GM12873 (cell line): ENCODE data around the gene HHAT.
A peak's percentile ranks its signal among the peaks of the same experiment; 100 is the strongest.

Experiments used
- CTCF ChIP-seq: IDR thresholded peaks from 2 replicates; pipeline ENCODE4 v1.5.1; 2012; ENCODE audit warnings: low read depth, mild to moderate bottlenecking, moderate library complexity, low read length, control low read depth; ENCODE audit not compliant: insufficient read depth; ENCODE audit errors: missing control alignments

HHAT gene

GRCh38 chr1:210441028-210441427, 112.3 kb downstream of the HHAT start:
- no peak for TF ChIP-seq CTCF

DNA sequence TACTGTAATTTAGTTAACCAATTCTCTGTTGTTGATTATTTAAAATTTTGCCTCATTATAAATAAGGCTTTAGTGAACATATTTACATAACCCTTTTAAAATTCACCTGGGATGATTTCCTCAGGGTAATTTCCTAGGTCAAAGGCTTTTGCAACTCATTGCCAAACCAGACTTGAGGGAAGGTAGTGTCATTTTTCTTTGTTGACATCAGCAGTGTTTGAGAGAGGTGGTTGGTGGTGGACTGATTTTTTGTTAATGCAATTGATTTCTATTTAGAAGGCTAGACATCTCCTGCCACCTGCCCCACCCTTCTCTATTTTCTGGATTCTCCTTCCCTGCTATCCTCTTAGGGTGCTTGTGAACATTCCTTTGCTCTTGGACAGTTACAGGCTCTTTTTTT, 116.8 kb downstream of the HHAT start:
- no peak for TF ChIP-seq CTCF

GRCh38 chr1:210445931-210446330, 117.2 kb downstream of the HHAT start:
- TF ChIP-seq CTCF, result no peak

- no peak for TF ChIP-seq CTCF
Observed at GRCh38 chr1:210446479-210446878, 117.8 kb downstream of the HHAT start.

DNA sequence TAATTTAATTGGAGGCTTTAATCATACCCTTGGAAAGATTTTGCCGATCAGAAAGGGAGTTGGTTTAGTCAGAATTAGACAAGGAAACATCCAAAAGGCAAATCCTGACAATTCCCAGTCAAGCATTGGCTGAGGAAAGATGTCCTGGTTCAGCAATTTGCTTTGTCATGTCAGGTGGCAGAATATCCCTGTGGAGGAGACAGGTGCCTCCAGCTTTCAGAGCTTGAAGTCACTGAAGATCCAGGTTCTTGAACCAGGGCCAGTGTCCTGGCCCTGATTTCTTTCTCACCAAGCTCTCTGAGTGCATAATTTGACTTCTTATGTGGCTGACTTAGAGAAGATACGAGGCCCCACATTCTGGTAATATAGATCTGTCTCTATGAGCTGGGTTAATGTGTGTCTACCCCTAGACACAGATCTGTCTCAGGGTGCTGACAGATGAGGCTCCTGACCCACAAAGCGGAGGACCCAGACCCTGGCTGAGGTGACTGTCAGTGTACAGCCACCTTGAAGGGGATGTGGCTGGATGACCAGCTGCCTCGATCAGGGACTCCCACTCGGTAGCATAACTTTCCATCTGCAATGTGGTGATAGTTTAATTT, 118.9 kb downstream of the HHAT start:
- no peak for TF ChIP-seq CTCF

DNA sequence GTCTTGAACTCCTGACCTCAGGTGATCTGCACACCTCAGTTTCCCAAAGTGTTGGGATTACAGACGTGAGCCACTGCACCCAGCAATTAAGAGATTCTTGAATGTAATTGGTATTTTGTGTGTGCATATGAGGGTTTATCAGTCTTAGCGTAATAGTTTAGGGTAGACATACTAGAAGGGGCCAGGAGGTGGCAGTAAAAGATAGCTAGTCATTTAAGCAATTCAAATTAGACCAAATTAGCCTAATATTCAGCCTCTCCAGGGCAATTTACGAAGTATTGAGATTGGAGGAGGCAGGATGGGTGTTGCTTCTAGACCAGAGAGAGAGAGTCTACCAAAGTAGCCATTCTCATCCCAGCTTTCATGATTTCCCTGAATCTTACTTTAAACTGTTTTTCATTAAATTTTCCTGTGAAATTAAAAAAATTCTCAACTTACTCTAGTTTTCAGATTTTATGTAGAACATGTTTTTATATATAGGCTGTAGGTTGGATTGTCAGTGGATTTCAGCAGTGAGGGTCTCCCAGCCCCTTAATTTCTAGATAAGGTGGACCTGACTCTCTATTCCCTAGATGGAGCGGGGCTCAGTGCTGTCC, 119.7 kb downstream of the HHAT start:
- peak; percentile 53 for TF ChIP-seq CTCF

GRCh38 chr1:210455840-210456603, 127.3 kb downstream of the HHAT start:
- TF ChIP-seq CTCF, result no peak
